Heart left ventricle (tissue), 16 donors: ENCODE data around the gene OASL. TPM values are rescaled to one million over a fixed set of nuclear protein-coding genes. Genes with fewer than 3 reads are reported as not detected.

Experiments
- ATAC-seq, 4 donors: fragments of 200-7000 bp; cut with Tn5 transposase; one replicate each; pipeline ENCODE4 v1.9.1; 2020 to 2022; ENCODE audit warnings: moderate library complexity in 4 of 4, mild to moderate bottlenecking in 3 of 4, moderate number of reproducible peaks in 1 of 4
- DNase-seq, 5 donors: peaks; one replicate each; pipeline ENCODE4 v3.0.0-alpha.2; 2020
- H3K27ac ChIP-seq, 12 donors: fragments of 200-600 bp; sonication (generic) in 4 of 12; one replicate each; pipeline versions ENCODE4 v1.5.0 to v1.8.0; 2016 to 2022; ENCODE audit warnings: mild to moderate bottlenecking in 2 of 12
- H3K27me3 ChIP-seq, 9 donors: fragments of 200-600 bp; sonication (generic) in 2 of 9; one replicate each; pipeline versions ENCODE4 v1.5.1 to v1.8.0; 2016 to 2022; ENCODE audit warnings: mild to moderate bottlenecking in 3 of 9
- H3K36me3 ChIP-seq, 9 donors: fragments of 200-600 bp; sonication (generic) in 2 of 9; one replicate each; pipeline versions ENCODE4 v1.5.0 to v1.8.0; 2018 to 2022; ENCODE audit warnings: mild to moderate bottlenecking in 2 of 9
- H3K4me1 ChIP-seq, 12 donors: fragments of 200-600 bp; sonication (generic) in 4 of 12; one replicate each; pipeline versions ENCODE4 v1.5.0 to v1.8.0; 2016 to 2022; ENCODE audit warnings: mild to moderate bottlenecking in 3 of 12
- H3K4me3 ChIP-seq, 12 donors: fragments of 200-600 bp; sonication (generic) in 4 of 12; one replicate each; pipeline versions ENCODE4 v1.5.0 to v1.8.0; 2017 to 2022; ENCODE audit warnings: mild to moderate bottlenecking in 9 of 12, moderate library complexity in 4 of 12
- H3K9me3 ChIP-seq, 12 donors: fragments of 200-600 bp; sonication (generic) in 4 of 12; one replicate each; pipeline versions ENCODE4 v1.5.0 to v1.8.0; 2016 to 2022; ENCODE audit warnings: mild to moderate bottlenecking in 1 of 12
- POLR2A ChIP-seq, 2 donors: fragments of 450-650 bp; IDR thresholded peaks; one replicate each; pipeline ENCODE4 v1.6.1; 2017; ENCODE audit warnings: antibody characterized with exemption in 2 of 2, mild to moderate bottlenecking in 2 of 2, moderate library complexity in 2 of 2
- WGBS, 4 donors: extraction: QIAGEN DNeasy Blood & Tissue Kit in 2 of 4; methylation state at CpG; one replicate each; pipeline versions ENCODE4 v1.1.5 to v1.1.7; 2013 to 2018; 5-methylcytosine and 5-hydroxymethylcytosine counted together
- intact Hi-C, 10 donors: fragments of 100-400 bp; cut with DNase I; formaldehyde crosslinking; loops; one replicate each; pipeline versions ENCODE4 v1.11.1 to v1.14.2; 2022
- polyA plus RNA-seq, 2 donors: library from polyadenylated mRNA; stranded (reverse); fragments of 200-250 nt; gene quantifications; one replicate each; pipeline ENCODE4 v1.2.3, GENCODE V29; 2013
- total RNA-seq, 9 donors: library from RNA; depleted of rRNA in 2 of 9; stranded (reverse); fragments of >200 nt in 2 of 9; fragmentation: NEBNext Ultra II Directional in 3 of 9; extraction: Animal tissue kit (Norgen Biotek cat#: 25700) in 3 of 9; gene quantifications; one replicate each; pipeline versions ENCODE4 v1.1.0 to v1.2.4, GENCODE V29; 2016 to 2023
- TF ChIP-seq, protein P1 (sequence below), 12 donors: fragments of 200-600 bp; sonication (generic) in 4 of 12; IDR thresholded peaks; one replicate each; pipeline versions ENCODE4 v1.5.0 to v1.8.0; 2018 to 2022; ENCODE audit warnings: antibody characterized with exemption in 12 of 12, mild to moderate bottlenecking in 5 of 12
- donor health status: ischemic (EF 13 %, LVEDD 7.1; RV severe dilation, severe dysfunction).
- donor health status: healthy with polysubstance abuse.
- donor health status: DM: no; HTN: yes; CAD: no.
- donor health status: DM: no; HTN: no; CAD: no.
- donor health status: ischemic (EF 25% LVEDD 6.9; RV normal size, moderate dysfunction).
- donor health status: ischemic (EF 25% LVEDD 5.7; RV mildly dilated, moderate dysfunction).
- donor health status: healthy.
- donor health status: DM: yes; HTN: yes; CAD: no.
- donor health status: ischemic (EF 35%, LVEDD 5.7; RV mildly dilated, moderate dysfunction).
- donor health status: nonischemic (EF 11% LVEDD 7.7; RV severe dilation, severe dysfunction).
- donor health status: DM: yes; HTN: yes; CAD: no.
- donor health status: PGD.
- donor health status: ischemic (EF 29% LVEDD 5.4; RV normal size, mild dysfunction).
- donor health status: nonischemic (EF 23%, LVEDD 6.1; RV moderate dilation, normal function).

The OASL gene
- total and polyA plus RNA-seq, 11 donors, result 0.32 to 5.0 (median 0.53) TPM; not detected in 1

DNA sequence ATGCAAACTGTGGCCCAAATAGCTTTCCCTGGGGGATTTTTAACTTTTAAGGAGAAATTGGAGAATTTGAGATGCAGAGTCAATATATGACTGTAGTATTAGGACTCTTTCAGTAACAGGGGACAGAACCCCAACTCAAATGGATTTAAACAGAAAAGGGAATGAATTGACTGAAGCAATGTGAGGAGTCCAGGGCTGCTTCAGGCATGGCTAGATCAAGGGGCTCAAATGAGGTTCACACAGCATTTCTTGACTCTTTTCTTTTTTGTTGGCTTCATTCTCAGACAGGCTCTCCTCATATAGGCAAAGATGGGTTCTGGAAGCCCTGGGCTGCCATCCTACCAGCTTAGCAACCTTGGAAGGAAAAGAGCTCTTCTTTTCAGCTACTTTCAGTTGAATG is 47.1 kb downstream of the OASL start:
- Histone ChIP-seq H3K36me3 (no peaks in the 10 kb centered on the region), H3K27ac (no peak overlapping the region), H3K9me3 (no peaks in the 10 kb centered on the region), H3K4me3 (no peak overlapping the region), H3K27me3 (peaks cover 0 to 7% (median 0%) of the 10 kb centered on the region in 9 donors), H3K4me1 (no peaks in the 10 kb centered on the region)
- TF ChIP-seq, protein P1, sequence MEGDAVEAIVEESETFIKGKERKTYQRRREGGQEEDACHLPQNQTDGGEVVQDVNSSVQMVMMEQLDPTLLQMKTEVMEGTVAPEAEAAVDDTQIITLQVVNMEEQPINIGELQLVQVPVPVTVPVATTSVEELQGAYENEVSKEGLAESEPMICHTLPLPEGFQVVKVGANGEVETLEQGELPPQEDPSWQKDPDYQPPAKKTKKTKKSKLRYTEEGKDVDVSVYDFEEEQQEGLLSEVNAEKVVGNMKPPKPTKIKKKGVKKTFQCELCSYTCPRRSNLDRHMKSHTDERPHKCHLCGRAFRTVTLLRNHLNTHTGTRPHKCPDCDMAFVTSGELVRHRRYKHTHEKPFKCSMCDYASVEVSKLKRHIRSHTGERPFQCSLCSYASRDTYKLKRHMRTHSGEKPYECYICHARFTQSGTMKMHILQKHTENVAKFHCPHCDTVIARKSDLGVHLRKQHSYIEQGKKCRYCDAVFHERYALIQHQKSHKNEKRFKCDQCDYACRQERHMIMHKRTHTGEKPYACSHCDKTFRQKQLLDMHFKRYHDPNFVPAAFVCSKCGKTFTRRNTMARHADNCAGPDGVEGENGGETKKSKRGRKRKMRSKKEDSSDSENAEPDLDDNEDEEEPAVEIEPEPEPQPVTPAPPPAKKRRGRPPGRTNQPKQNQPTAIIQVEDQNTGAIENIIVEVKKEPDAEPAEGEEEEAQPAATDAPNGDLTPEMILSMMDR (IDR thresholded peaks at IDR 0.05), result no peak
- TF ChIP-seq POLR2A (IDR thresholded peaks at IDR 0.05), result no peak
- ATAC-seq, result no peak
- intact Hi-C loops, result no loop called here
- DNase-seq, result no peak

DNA sequence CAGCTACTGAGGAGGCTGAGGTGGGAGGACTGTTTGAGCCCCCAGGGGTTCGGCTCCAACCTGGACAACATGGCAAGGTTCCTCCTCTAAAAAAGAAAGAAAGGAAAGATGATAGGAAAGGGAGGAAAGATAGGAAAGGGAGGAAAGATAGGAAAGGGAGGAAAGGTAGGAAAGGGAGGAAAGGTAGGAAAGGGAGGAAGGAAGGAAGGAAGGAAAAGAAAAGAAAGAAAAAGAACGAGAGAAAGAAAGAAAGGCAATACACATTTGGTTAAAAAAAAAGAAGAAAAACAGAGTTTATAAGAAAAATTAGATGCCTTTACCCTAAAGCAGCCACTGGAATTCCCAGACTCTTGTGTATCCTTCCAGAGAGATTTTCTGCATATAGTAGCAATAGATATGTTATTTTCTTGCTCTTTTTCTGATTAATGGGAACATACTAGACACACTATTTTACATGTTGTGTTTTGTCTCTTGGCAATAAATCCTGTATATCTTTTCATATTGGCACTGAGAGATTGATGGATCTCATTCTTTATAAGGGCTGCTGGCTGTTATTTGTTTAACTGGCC is 48.5 kb downstream of the OASL start:
- H3K27ac ChIP-seq, result no peak overlapping the region
- DNase-seq, result no peak
- no peaks in the 10 kb centered on the region for H3K36me3 ChIP-seq
- H3K4me3 ChIP-seq, result no peak overlapping the region
- TF ChIP-seq, protein P1 (IDR thresholded peaks at IDR 0.05), result no peak
- TF ChIP-seq POLR2A (IDR thresholded peaks at IDR 0.05), result no peak
- no peak for ATAC-seq
- 62 to 71% (median 66%) methylated on average over 2 of the region's 2 CpGs for WGBS, 4 donors
- intact Hi-C loops, result no loop called here
- no peaks in the 10 kb centered on the region for H3K27me3 ChIP-seq
- H3K9me3 ChIP-seq, result no peaks in the 10 kb centered on the region
- no peaks in the 10 kb centered on the region for H3K4me1 ChIP-seq

DNA sequence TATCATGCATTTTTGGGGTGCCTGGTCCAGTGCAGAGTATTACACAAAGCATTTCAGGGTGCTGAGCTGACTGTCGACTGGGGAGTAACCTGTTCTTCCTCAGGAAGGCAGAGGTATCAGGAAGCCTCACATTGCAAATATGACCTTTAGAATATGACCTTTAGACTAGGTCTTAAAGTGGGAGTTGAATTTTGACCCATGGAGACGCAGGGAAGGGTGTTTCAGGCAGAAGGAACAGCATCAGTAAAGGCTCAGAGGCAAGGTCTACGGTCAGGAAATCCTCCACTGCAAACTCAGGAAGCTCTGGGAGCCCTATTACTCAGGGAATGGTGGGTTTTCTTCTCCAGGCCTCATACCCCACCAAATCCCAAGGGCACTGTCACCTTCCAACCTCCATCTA is 49.4 kb downstream of the OASL start:
- no peak for ATAC-seq
- H3K36me3 ChIP-seq, result no peaks in the 10 kb centered on the region
- no peak overlapping the region for H3K4me3 ChIP-seq
- intact Hi-C loops, result no loop called here
- WGBS, 4 donors, result 73 to 86% (median 82%) methylated on average over 3 of the region's 3 CpGs
- TF ChIP-seq POLR2A (IDR thresholded peaks at IDR 0.05), result no peak
- TF ChIP-seq, protein P1 (IDR thresholded peaks at IDR 0.05), result no peak
- H3K4me1 ChIP-seq, result no peaks in the 10 kb centered on the region
- DNase-seq, result no peak
- no peaks in the 10 kb centered on the region for H3K9me3 ChIP-seq
- no peak overlapping the region for H3K27ac ChIP-seq
- no peaks in the 10 kb centered on the region for H3K27me3 ChIP-seq

DNA sequence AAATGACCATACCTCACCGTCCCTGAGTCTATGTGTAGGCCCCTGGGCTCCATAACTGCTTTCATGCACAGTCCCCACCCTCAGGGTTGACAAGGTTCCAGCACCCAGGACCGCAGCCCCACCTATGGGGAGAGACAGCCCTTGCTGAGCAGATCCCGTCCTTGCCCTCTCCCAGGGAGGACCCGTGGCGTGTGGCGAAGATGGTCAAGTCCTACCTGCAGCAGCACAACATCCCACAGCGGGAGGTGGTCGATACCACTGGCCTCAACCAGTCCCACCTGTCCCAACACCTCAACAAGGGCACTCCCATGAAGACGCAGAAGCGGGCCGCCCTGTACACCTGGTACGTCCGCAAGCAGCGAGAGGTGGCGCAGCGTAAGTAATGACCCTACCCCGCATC is 50.4 kb downstream of the OASL start:
- Histone ChIP-seq H3K27me3 (no peaks in the 10 kb centered on the region), H3K4me3 (no peak overlapping the region), H3K36me3 (no peaks in the 10 kb centered on the region), H3K9me3 (no peaks in the 10 kb centered on the region), H3K4me1 (no peaks in the 10 kb centered on the region), H3K27ac (no peak overlapping the region)
- no peak for ATAC-seq
- 89 to 96% (median 91%) methylated on average over 17 of the region's 17 CpGs for WGBS, 4 donors
- TF ChIP-seq, protein P1 (IDR thresholded peaks at IDR 0.05), result no peak
- TF ChIP-seq POLR2A (IDR thresholded peaks at IDR 0.05), result no peak
- intact Hi-C loops, result no loop called here
- DNase-seq, result no peak
